NCI-H187 treated with DMSO at 0.1 percent for 48 hours (cell line): ENCODE measurements around the gene KLK1.
"Not testable (repeated sequence)": the region's sequence is repeated elsewhere in the genome, so short reads cannot be mapped to it uniquely, and the experiment has no call there.

Experiments used
- DNase-seq: peaks from one replicate; lab custom pipeline; 2025; lab: John Stamatoyannopoulos, UW

The KLK1 gene

DNA sequence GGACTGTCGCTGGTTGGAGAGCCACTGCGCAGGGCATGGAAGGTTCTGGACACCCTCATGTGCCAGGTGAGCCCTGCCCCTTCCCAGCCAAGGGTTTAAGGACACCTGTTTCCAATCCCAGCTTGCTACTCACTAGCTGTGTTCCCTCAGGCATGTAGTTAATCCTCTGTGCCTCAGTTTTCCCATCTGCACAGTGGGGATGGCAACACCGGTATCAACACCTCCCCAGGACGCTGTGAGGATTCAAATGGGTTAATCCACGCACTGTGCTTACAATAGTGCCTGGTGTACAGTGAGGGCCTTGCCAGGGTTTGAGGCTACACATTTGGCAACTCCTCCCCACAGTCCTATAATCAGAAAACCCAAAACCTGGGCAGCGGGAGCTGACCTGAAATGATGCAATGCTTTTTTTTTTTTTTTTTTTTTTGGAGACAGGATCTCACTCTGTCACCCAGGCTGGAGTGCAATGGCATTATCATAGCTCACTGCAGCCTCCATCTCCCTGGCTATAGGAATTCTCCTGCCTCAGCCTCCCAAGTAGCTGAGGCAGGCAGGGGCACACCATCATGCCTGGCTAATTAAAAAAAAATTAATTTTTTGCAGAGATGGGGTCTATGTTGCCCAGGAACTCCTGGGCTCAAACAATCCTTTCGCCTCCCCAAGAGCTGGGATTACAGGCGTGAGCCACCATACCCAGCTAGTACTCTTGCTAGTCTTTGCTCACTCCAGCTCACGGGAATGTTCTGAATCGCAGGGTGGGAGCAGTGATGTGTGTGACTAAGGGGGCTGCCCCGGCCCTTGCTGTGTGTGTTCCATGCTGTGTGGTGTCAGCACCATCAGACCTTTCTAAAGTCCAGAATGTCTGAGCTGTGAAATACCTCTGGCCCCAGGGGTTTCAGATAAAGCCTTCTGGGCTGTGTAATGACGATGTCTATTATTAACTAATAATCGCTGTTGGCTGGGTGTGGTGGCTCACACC is 31.0 kb downstream of the KLK1 start:
- DNase-seq, result no peak

DNA sequence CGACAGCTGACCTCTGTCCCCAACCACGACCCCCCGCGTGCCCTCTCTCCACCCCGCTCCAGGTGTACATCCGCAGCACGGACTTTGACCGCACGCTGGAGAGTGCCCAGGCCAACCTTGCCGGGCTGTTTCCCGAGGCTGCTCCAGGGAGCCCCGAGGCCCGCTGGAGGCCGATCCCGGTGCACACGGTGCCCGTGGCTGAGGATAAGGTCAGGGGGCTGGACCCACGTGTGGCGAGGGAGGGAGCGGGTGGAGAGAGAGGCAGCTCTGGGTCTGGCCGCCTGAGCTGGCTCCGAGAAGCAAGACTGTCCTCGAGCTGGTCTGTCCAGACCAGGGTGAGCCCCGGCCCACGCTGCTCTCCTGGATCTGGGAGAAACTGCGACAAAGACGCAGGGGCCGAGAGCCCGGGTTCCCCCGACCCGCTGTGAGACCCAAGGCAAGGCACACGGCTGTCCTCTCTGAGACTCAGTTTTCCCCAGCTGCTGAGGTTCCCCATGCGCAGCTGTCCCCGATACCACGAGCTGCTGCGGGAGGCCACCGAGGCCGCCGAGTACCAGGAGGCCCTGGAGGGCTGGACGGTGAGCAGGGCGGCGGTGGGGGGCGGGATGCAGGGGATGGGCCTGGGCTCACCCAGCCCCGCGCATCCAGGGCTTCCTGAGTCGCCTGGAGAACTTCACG is 31.9 kb downstream of the KLK1 start:
- no peak for DNase-seq

DNA sequence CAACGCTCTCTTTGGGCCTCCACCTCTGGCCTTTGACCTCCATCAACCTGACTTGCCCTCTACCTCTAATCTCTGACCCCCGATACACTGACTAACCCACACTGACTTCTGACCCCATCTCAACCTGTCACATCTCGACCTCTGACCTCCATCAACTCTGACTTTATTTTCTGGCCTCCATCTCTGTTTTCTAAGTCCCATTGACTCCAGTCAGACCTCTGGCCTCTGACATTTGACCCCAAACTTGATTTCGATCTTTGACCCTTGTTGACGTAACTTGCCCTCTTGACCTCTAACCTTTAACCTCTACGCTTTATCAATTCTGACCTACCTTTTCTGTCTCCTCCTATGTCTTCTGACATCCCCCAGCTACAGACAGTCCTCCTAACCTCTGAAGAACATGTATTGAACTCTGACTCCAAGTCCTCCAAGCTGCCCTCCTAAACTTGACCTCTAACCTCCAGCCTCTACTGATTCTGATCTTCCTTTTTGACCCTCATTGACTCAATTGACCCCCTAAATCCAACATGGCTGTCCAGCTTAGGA is 32.6 kb downstream of the KLK1 start:
- DNase-seq, result no peak

DNA sequence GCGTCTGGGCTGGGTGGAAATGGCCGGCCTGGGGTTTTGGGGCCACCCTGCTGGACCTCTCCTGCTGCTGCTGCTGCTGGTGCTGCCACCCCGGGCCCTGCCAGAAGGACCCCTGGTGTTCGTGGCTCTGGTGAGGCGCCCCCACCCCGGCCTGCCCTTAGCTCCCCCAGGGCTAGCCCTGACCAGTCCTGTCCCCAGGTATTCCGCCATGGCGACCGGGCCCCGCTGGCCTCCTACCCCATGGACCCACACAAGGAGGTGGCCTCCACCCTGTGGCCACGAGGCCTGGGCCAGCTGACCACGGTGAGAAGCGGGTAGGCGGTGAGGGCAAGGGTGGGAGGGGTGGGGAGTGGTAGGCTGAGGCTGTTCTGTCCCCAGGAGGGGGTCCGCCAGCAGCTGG is 33.2 kb downstream of the KLK1 start, which contains the start of gene ACP4:
Gene ACP4 (plus strand): TSS at position 20 of the 400 bp plus-strand sequence. CDS start 0 bp downstream, at position 20.
- DNase-seq, result no peak

GRCh38 chr19:50785329-50785728 is 38.3 kb downstream of the KLK1 start:
- DNase-seq, result no peak

DNA sequence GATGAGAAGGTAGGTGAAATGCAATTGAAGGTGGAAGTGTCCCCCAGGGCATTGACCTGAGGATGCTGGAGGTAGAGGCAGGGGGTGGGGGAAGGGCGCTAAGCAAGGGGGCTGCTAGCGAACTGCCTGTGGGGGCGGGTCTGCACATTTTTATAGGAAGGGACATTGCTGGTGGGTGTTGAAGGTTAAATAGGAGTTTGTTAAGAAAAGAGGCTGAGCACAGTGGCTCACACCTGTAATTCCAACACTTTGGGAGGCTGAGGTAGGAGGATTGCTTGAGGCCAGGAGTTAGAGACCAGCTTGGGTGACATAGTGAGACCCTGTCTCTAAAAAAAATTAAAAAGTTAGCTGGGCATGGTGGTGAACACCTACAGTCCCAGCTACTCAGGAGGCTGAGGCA is 38.9 kb downstream of the KLK1 start:
- no peak for DNase-seq

DNA sequence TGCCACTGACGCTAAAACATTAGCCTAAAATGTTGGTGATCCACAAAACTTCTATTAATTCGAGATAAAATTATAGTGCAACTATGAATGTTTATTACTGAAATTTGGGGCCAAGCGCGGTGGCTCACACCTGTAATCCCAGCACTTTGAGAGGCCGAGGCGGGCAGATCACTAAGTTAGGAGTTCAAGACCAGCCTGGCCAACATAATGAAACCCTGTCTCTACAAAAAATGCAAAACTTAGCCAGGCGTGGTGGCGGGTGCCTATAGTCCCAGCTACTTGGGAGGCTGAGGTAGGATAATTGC is 39.8 kb downstream of the KLK1 start:
- not testable (repeated sequence) for DNase-seq

- no peak for DNase-seq
These were observed 42.7 kb downstream of the KLK1 start for GRCh38 chr19:50780753-50781435.

DNA sequence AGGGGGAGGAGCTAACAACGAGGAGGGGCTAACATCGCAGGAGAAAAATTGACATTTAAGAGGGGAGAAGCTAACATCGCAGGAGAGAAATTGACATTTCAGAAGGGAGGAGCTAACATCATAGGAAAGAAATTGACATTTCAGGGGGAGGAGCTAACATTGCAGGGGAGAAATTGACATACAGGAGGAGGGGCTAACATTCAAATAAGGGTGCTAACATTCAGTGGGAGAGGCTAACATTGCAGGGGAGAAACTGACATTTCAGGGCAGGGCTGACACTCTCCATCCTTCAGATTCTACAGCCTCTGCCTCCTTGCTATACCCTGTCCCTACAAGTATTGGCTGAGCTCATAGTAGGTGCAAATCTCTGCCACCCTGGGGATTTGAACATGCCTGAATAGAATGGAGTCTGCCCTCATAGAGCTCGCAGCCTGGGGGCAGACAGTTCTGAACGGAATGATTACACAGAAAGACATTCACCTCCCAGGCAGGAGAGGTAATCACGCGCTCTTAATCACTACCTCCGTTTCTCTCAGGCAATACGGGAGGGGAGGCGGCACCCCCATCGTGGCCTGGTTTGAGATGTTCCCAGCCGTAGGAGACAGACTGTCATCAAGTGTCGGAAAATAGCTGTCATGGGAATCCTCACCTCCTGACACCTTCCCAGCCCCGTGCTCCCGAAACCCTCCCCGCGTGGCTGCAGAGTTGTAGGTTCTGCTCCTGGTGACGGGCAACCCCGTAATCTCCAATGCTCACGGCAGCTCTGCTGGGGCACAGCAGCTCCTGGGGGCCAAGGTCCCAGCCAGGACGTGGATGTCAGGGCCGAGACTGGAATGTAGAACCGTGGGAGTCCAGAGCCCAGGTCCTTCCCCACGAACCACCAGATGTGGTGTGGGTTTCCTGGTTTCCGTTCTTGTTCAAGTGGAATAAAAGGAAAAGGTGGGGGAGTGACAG is 43.8 kb downstream of the KLK1 start:
- DNase-seq, result no peak

- no peak for DNase-seq
These were observed 44.6 kb downstream of the KLK1 start for GRCh38 chr19:50778906-50779430.

GRCh38 chr19:50777830-50778303 is 45.7 kb downstream of the KLK1 start:
- DNase-seq, result no peak

GRCh38 chr19:50777261-50777660 is 46.3 kb downstream of the KLK1 start:
- DNase-seq, result no peak

- DNase-seq, result no peak
These were observed 47.5 kb downstream of the KLK1 start for GRCh38 chr19:50776131-50776530.

DNA sequence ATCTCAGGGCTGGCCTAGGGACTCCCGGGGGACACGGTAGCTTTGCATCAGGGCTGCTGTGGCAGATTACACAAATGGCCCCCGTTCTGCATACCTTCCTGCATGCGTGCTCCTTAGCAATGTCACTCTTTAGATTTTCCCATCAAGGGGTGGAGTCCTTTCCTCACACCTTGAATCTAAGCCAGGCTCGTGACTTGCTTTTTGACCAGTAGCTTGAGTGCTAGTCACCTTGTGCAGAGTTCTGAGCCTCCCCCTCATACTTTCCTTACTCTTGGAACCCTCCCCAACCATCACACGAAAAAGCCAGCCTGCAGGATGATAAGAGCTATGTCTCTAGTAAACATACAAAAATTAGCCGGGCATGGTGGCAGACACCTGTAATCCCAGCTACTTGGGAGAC is 50.1 kb downstream of the KLK1 start:
- not testable (repeated sequence) for DNase-seq

DNA sequence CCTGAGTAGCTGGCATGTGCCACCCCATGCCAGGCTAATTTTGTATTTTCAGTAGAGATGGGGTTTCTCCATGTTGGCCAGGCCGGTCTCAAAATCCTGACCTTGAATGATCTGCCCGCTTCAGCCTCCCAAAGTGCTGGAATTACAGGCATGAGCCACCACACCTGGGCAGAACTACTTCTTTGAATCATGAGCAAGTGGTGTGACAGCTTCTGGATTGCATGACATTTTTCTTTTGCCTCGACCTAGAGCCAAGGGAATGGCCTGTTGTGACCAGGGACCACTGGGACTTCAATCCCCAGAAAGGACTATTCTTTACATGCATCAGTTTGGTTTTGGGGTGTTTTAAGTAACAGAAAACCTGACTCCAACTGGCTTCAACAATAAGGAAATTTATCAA is 50.7 kb downstream of the KLK1 start:
- DNase-seq, result not testable (repeated sequence)

- no peak for DNase-seq
These were observed 51.1 kb downstream of the KLK1 start for GRCh38 chr19:50772476-50772875.

DNA sequence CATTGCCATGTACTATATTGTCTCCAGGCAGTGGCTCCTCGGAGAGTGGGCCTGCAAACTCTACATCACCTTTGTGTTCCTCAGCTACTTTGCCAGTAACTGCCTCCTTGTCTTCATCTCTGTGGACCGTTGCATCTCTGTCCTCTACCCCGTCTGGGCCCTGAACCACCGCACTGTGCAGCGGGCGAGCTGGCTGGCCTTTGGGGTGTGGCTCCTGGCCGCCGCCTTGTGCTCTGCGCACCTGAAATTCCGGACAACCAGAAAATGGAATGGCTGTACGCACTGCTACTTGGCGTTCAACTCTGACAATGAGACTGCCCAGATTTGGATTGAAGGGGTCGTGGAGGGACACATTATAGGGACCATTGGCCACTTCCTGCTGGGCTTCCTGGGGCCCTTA is 52.7 kb downstream of the KLK1 start:
- DNase-seq, result no peak

GRCh38 chr19:50770164-50770563 is 53.4 kb downstream of the KLK1 start, which contains the start of gene GPR32:
Gene GPR32 (plus strand): TSS chr19:50770464. CDS start chr19:50770601, 137 bp downstream.
- not testable (repeated sequence) for DNase-seq
